ENCODE measurements around the gene HMGXB3.

The HMGXB3 gene

GRCh38 chr5:149990518-149991376 lies 9.8 kb upstream of the HMGXB3 start:
- TF ChIP-seq CTCF (IDR thresholded peaks at IDR 0.05; ENCODE audit: low read depth, low read length), result peak; percentile 85
- H3K4me3 ChIP-seq (ENCODE audit: low read depth, low read length), result no peak overlapping the region

- no peak for TF ChIP-seq CTCF (IDR thresholded peaks at IDR 0.05; ENCODE audit: low read depth, low read length)
Measured at GRCh38 chr5:149993471-149993870, 7.1 kb upstream of the HMGXB3 start.

GRCh38 chr5:149995385-149996204 lies 4.9 kb upstream of the HMGXB3 start:
- H3K4me3 ChIP-seq (ENCODE audit: low read depth, low read length), result no peak overlapping the region
- TF ChIP-seq CTCF (IDR thresholded peaks at IDR 0.05; ENCODE audit: low read depth, low read length), result no peak

More at GRCh38 chr5:149993471-149993870, 7.1 kb upstream of the HMGXB3 start:
- H3K4me3 ChIP-seq (ENCODE audit: low read depth, low read length), result no peak overlapping the region

- TF ChIP-seq CTCF (IDR thresholded peaks at IDR 0.05; ENCODE audit: low read depth, low read length), result no peak
- no peak overlapping the region for H3K4me3 ChIP-seq (ENCODE audit: low read depth, low read length)
Measured at GRCh38 chr5:149996205-149996890, 4.2 kb upstream of the HMGXB3 start.

GRCh38 chr5:149998281-149998680 lies 2.3 kb upstream of the HMGXB3 start:
- no peak for TF ChIP-seq CTCF (IDR thresholded peaks at IDR 0.05; ENCODE audit: low read depth, low read length)
- no peak overlapping the region for H3K4me3 ChIP-seq (ENCODE audit: low read depth, low read length)

GRCh38 chr5:149999359-149999758 lies 1.2 kb upstream of the HMGXB3 start:
- no peak for TF ChIP-seq CTCF (IDR thresholded peaks at IDR 0.05; ENCODE audit: low read depth, low read length)

More at GRCh38 chr5:149999359-149999758, 1.2 kb upstream of the HMGXB3 start:
- peak overlapping the region; percentile 93 for H3K4me3 ChIP-seq (ENCODE audit: low read depth, low read length)
